Sigmoid colon (tissue), 3 donors: ENCODE data around the gene ITGA5.

Experiments
- CTCF ChIP-seq, 4 experiments: fragments of 450-650 bp in 3 of 4; fragments of 200-600 bp in 1 of 4; IDR thresholded peaks; one replicate each; pipeline ENCODE4 v1.5.1; 2016 to 2019; ENCODE audit warnings: antibody characterized with exemption in 4 of 4, mild to moderate bottlenecking in 3 of 4, moderate library complexity in 2 of 4
- POLR2A ChIP-seq, 2 donors: fragments of 450-650 bp; IDR thresholded peaks; one replicate each; pipeline ENCODE4 v1.6.1; 2016; ENCODE audit warnings: antibody characterized with exemption in 2 of 2, mild to moderate bottlenecking in 2 of 2, moderate library complexity in 2 of 2

DNA sequence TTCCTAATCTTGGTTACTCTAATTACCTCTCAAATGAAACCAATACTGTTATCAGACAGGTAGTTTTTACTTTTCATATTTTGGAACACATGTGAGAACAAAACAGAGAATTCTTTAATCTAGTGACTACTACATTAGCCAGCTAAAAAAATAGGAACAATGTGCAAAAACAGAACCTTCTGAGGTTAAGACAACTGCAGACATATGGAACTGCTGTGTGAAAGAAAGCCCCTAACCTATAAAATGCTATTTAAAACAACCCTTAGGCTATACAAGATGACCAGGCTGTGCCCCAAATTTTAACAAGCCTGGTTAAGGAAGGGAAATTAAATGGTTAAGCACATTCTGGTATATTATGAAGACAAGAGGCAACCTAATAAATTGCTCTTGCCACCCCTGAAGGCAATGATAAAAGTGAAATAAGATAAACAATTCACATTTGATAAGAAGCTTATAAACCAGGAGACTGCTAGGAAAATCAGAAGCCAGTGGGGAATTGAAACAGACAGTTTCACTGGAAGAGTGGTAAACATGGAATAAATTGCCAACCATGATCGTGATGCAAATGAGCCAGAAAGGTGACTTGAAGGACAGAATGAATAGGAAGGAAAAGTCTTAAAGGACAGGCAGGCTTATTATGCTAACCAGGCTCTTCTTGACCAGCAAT is 46.9 kb upstream of the ITGA5 start:
- TF ChIP-seq POLR2A (IDR thresholded peaks at IDR 0.05) = no peak
- no peak for TF ChIP-seq CTCF (IDR thresholded peaks at IDR 0.05)
